Measurements from ENCODE around the gene ECHDC3. TPM values are rescaled to one million over a fixed set of nuclear protein-coding genes. Genes with fewer than 3 reads are reported as not detected.

The ECHDC3 gene
- total RNA-seq, 3 donors from 2014 or later (not counting 1 experiment from before 2014, with no cell fraction given) = 0.38 to 4.8 TPM; not detected in 1

GRCh38 chr10:11798845-11799735 is 56.9 kb downstream of the ECHDC3 start:
- DNase-seq = no peak
- no peaks in the 10 kb centered on the region for H3K36me3 ChIP-seq (ENCODE audit: control insufficient read depth, insufficient read depth, low read length)
- H3K4me3 Mint-ChIP-seq = no peak overlapping the region
- no peaks in the 10 kb centered on the region for H3K4me1 ChIP-seq (ENCODE audit: control insufficient read depth, insufficient read depth, low read length)
- no peaks in the 10 kb centered on the region for H3K9me3 ChIP-seq (ENCODE audit: control insufficient read depth, insufficient read depth, low read length)
- H3K9me3 Mint-ChIP-seq = no peaks in the 10 kb centered on the region
- H3K27ac ChIP-seq (ENCODE audit: low read length) = no peak overlapping the region
- H3K27ac Mint-ChIP-seq = no peak overlapping the region
- no peak for ATAC-seq
- H3K4me1 Mint-ChIP-seq = no peaks in the 10 kb centered on the region
- intact Hi-C loops (cut with micrococcal nuclease) = no loop called here
- H3K36me3 Mint-ChIP-seq = no peaks in the 10 kb centered on the region
- H3K27me3 Mint-ChIP-seq (ENCODE audit: low read depth in 2 of 2) = no peaks in the 10 kb centered on the region
- H3K27me3 ChIP-seq (ENCODE audit: control insufficient read depth, insufficient read depth, low read length) = no peaks in the 10 kb centered on the region
- WGBS (ENCODE audit: insufficient coverage) = 68% methylated on average over 18 of the region's 18 CpGs
- TF ChIP-seq, protein P1, sequence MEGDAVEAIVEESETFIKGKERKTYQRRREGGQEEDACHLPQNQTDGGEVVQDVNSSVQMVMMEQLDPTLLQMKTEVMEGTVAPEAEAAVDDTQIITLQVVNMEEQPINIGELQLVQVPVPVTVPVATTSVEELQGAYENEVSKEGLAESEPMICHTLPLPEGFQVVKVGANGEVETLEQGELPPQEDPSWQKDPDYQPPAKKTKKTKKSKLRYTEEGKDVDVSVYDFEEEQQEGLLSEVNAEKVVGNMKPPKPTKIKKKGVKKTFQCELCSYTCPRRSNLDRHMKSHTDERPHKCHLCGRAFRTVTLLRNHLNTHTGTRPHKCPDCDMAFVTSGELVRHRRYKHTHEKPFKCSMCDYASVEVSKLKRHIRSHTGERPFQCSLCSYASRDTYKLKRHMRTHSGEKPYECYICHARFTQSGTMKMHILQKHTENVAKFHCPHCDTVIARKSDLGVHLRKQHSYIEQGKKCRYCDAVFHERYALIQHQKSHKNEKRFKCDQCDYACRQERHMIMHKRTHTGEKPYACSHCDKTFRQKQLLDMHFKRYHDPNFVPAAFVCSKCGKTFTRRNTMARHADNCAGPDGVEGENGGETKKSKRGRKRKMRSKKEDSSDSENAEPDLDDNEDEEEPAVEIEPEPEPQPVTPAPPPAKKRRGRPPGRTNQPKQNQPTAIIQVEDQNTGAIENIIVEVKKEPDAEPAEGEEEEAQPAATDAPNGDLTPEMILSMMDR (IDR thresholded peaks at IDR 0.05) = no peak
- H3K4me3 ChIP-seq (ENCODE audit: low read length) = no peak overlapping the region

GRCh38 chr10:11799736-11800080 is 57.5 kb downstream of the ECHDC3 start:
- Mint-ChIP-seq H3K27me3 (ENCODE audit: low read depth in 2 of 2) (no peaks in the 10 kb centered on the region), H3K9me3 (no peaks in the 10 kb centered on the region), H3K27ac (no peak overlapping the region), H3K36me3 (no peaks in the 10 kb centered on the region), H3K4me1 (no peaks in the 10 kb centered on the region), H3K4me3 (no peak overlapping the region)
- Histone ChIP-seq H3K4me3 (ENCODE audit: low read length) (no peak overlapping the region), H3K4me1 (ENCODE audit: control insufficient read depth, insufficient read depth, low read length) (no peaks in the 10 kb centered on the region), H3K9me3 (ENCODE audit: control insufficient read depth, insufficient read depth, low read length) (no peaks in the 10 kb centered on the region), H3K27ac (ENCODE audit: low read length) (no peak overlapping the region), H3K36me3 (ENCODE audit: control insufficient read depth, insufficient read depth, low read length) (no peaks in the 10 kb centered on the region), H3K27me3 (ENCODE audit: control insufficient read depth, insufficient read depth, low read length) (no peaks in the 10 kb centered on the region)
- intact Hi-C loops (cut with micrococcal nuclease) = no loop called here
- WGBS (ENCODE audit: insufficient coverage) = 92% methylated on average over 9 of the region's 9 CpGs
- TF ChIP-seq, protein P1 (IDR thresholded peaks at IDR 0.05) = no peak
- DNase-seq (no peak), ATAC-seq (no peak)

DNA sequence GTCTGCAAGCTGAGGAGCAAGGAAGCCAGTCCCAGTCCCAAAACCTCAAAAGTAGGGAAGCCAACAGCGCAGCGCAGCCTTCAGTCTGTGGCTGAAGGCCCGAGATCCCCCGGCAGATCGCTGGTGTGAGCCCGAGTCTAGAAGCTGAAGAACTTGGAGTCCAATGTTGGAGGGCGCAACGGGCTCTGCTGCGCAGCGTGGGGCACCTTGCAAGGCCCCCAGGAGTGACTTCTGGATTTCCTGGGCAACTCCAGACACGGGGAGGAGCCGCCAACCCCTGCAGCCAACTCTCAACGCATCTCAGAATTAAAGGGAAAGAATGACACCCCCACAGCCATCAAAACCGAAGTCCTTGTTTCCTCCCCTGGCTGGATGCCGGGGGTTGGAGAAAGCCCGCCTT is 62.2 kb downstream of the ECHDC3 start:
- H3K27ac Mint-ChIP-seq = no peak overlapping the region
- intact Hi-C loops (cut with micrococcal nuclease) = no loop called here
- no peak overlapping the region for H3K27ac ChIP-seq (ENCODE audit: low read length)
- no peak overlapping the region for H3K4me3 ChIP-seq (ENCODE audit: low read length)
- no peaks in the 10 kb centered on the region for H3K36me3 Mint-ChIP-seq
- no peaks in the 10 kb centered on the region for H3K9me3 ChIP-seq (ENCODE audit: control insufficient read depth, insufficient read depth, low read length)
- DNase-seq (no peak), ATAC-seq (no peak)
- no peaks in the 10 kb centered on the region for H3K27me3 ChIP-seq (ENCODE audit: control insufficient read depth, insufficient read depth, low read length)
- H3K36me3 ChIP-seq (ENCODE audit: control insufficient read depth, insufficient read depth, low read length) = no peaks in the 10 kb centered on the region
- peaks cover 0 to 19% of the 10 kb centered on the region in 2 donors for H3K27me3 Mint-ChIP-seq (ENCODE audit: low read depth in 2 of 2)
- WGBS (ENCODE audit: insufficient coverage) = 89% methylated on average over 16 of the region's 16 CpGs
- H3K4me1 Mint-ChIP-seq = no peaks in the 10 kb centered on the region
- H3K4me3 Mint-ChIP-seq = no peak overlapping the region
- no peaks in the 10 kb centered on the region for H3K4me1 ChIP-seq (ENCODE audit: control insufficient read depth, insufficient read depth, low read length)
- TF ChIP-seq, protein P1 (IDR thresholded peaks at IDR 0.05) = no peak
- no peaks in the 10 kb centered on the region for H3K9me3 Mint-ChIP-seq

DNA sequence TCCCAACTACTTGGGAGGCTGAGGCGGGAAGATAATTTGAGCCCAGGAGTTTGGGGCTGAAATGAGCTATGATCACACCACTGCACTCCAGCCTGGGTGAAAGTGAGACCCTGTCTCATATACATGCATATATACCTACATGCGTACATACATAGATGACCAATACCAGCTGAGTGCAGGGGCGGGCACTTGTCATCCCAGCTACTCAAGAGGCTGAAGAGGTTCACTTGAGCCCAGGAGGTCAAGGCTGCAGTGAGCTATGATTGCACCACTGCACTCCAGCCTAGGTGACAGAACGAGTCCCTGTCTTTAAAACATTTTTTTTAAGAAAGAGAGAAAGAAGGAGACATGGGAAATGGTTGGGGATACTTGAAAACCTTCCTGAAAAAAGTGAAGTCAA is 63.6 kb downstream of the ECHDC3 start:
- Mint-ChIP-seq H3K27ac (no peak overlapping the region), H3K36me3 (no peaks in the 10 kb centered on the region), H3K4me3 (no peak overlapping the region), H3K27me3 (ENCODE audit: low read depth in 2 of 2) (peaks cover 4 to 19% of the 10 kb centered on the region in 2 donors), H3K9me3 (no peaks in the 10 kb centered on the region), H3K4me1 (no peaks in the 10 kb centered on the region)
- no peak for DNase-seq
- intact Hi-C loops (cut with micrococcal nuclease) = no loop called here
- no peak overlapping the region for H3K27ac ChIP-seq (ENCODE audit: low read length)
- H3K4me3 ChIP-seq (ENCODE audit: low read length) = no peak overlapping the region
- 88% methylated on average over 4 of the region's 4 CpGs for WGBS (ENCODE audit: insufficient coverage)
- H3K27me3 ChIP-seq (ENCODE audit: control insufficient read depth, insufficient read depth, low read length) = no peaks in the 10 kb centered on the region
- no peaks in the 10 kb centered on the region for H3K4me1 ChIP-seq (ENCODE audit: control insufficient read depth, insufficient read depth, low read length)
- ATAC-seq = no peak
- no peaks in the 10 kb centered on the region for H3K9me3 ChIP-seq (ENCODE audit: control insufficient read depth, insufficient read depth, low read length)
- H3K36me3 ChIP-seq (ENCODE audit: control insufficient read depth, insufficient read depth, low read length) = no peaks in the 10 kb centered on the region
- TF ChIP-seq, protein P1 (IDR thresholded peaks at IDR 0.05) = no peak

Measured in natural killer cell (primary cell).